HG02852 (cell line): Measurements from ENCODE around the gene WNT9A.
"Not testable (repeated sequence)": the region's sequence is repeated elsewhere in the genome, so short reads cannot be mapped to it uniquely, and the experiment has no call there.

Experiments used
- ATAC-seq: cut with Tn5 transposase; IDR thresholded peaks from one replicate; pipeline ENCODE4 v1.9.1; 2021; ENCODE audit warnings: mild to moderate bottlenecking, moderate library complexity; ENCODE audit not compliant: unreplicated experiment

The WNT9A gene

GRCh38 chr1:227912866-227913265, 34.9 kb downstream of the WNT9A start:
- ATAC-seq: no peak

GRCh38 chr1:227911376-227911775, 36.4 kb downstream of the WNT9A start:
- no peak for ATAC-seq

GRCh38 chr1:227910511-227911153, 37.1 kb downstream of the WNT9A start:
- ATAC-seq: no peak

GRCh38 chr1:227909923-227910328, 37.8 kb downstream of the WNT9A start:
- ATAC-seq: not testable (repeated sequence)

GRCh38 chr1:227909188-227909587, 38.5 kb downstream of the WNT9A start:
- no peak for ATAC-seq

GRCh38 chr1:227908359-227908758, 39.4 kb downstream of the WNT9A start:
- no peak for ATAC-seq

- no peak for ATAC-seq
These were observed 40.2 kb downstream of the WNT9A start for GRCh38 chr1:227907439-227908015.

- ATAC-seq: no peak
These were observed 41.1 kb downstream of the WNT9A start for GRCh38 chr1:227906550-227907071.

GRCh38 chr1:227905573-227906487, 41.9 kb downstream of the WNT9A start:
- ATAC-seq: no peak

GRCh38 chr1:227904541-227905335, 43.0 kb downstream of the WNT9A start:
- no peak for ATAC-seq

GRCh38 chr1:227903614-227904501, 43.9 kb downstream of the WNT9A start:
- no peak for ATAC-seq

GRCh38 chr1:227903061-227903521, 44.6 kb downstream of the WNT9A start:
- ATAC-seq: no peak

GRCh38 chr1:227902641-227902990, 45.1 kb downstream of the WNT9A start:
- ATAC-seq: no peak

- no peak for ATAC-seq
These were observed 45.7 kb downstream of the WNT9A start for GRCh38 chr1:227901906-227902640.

- no peak for ATAC-seq
These were observed 46.4 kb downstream of the WNT9A start for GRCh38 chr1:227901239-227901905.

- no peak for ATAC-seq
These were observed 47.1 kb downstream of the WNT9A start for GRCh38 chr1:227900571-227901051.

GRCh38 chr1:227899820-227900449, 47.8 kb downstream of the WNT9A start:
- ATAC-seq: no peak
